MM.1S (cell line): ENCODE data around the gene PADI6.

Experiments
- DNase-seq: peaks from one replicate; pipeline ENCODE4 v3.0.0-alpha.2; 2015
- H2AFZ ChIP-seq: fragments of 300-600 bp; sonication (generic); 2 replicates; pipeline ENCODE4 v1.6.0; 2016; ENCODE audit warnings: antibody characterized with exemption, low read length
- H3F3A ChIP-seq: fragments of 300-600 bp; sonication (generic); 2 replicates; pipeline ENCODE4 v1.6.1; 2016; ENCODE audit warnings: mild to moderate bottlenecking, antibody characterized with exemption, low read length, moderate library complexity, mixed read lengths; ENCODE audit not compliant: insufficient read depth
- H3K27ac ChIP-seq: fragments of 300-600 bp; sonication (generic); 2 replicates; pipeline ENCODE4 v1.5.1; 2016; ENCODE audit warnings: mild to moderate bottlenecking, low read length
- H3K27me3 ChIP-seq: fragments of 300-600 bp; sonication (generic); replicated peaks from 2 replicates; pipeline ENCODE4 v1.6.0; 2016; ENCODE audit warnings: low read length; ENCODE audit not compliant: insufficient read depth
- H3K36me3 ChIP-seq: fragments of 300-600 bp; sonication (generic); replicated peaks from 2 replicates; pipeline ENCODE4 v1.6.1; 2016; ENCODE audit warnings: mild to moderate bottlenecking, low read length, mixed read lengths; ENCODE audit not compliant: insufficient read depth
- H3K4me1 ChIP-seq: fragments of 300-600 bp; sonication (generic); 2 replicates; pipeline ENCODE4 v1.6.1; 2016; ENCODE audit warnings: low read length, mixed read lengths
- H3K4me2 ChIP-seq: fragments of 300-600 bp; sonication (generic); 2 replicates; pipeline ENCODE4 v1.6.0; 2016; ENCODE audit warnings: low read depth, low read length
- H3K4me3 ChIP-seq: fragments of 300-600 bp; sonication (generic); 2 replicates; pipeline ENCODE4 v1.5.1; 2016; ENCODE audit warnings: low read length, mixed read lengths
- H3K79me2 ChIP-seq: fragments of 300-600 bp; sonication (generic); 2 replicates; pipeline ENCODE4 v1.6.1; 2016; ENCODE audit warnings: mixed run types, low read length, mixed read lengths
- H3K9ac ChIP-seq: fragments of 300-600 bp; sonication (generic); 2 replicates; pipeline ENCODE4 v1.6.1; 2016; ENCODE audit warnings: low read length, mixed read lengths
- H3K9me2 ChIP-seq: fragments of 300-600 bp; sonication (generic); replicated peaks from 2 replicates; pipeline ENCODE4 v1.6.1; 2016; ENCODE audit warnings: mild to moderate bottlenecking, low read length, mixed read lengths; ENCODE audit not compliant: insufficient read depth
- H3K9me3 ChIP-seq: fragments of 300-600 bp; sonication (generic); replicated peaks from 2 replicates; pipeline ENCODE4 v1.6.1; 2016; ENCODE audit warnings: mild to moderate bottlenecking, low read length, mixed read lengths; ENCODE audit not compliant: insufficient read depth
- H4K20me1 ChIP-seq: fragments of 300-600 bp; sonication (generic); 2 replicates; pipeline ENCODE4 v1.6.1; 2016; ENCODE audit warnings: mild to moderate bottlenecking, low read length, moderate library complexity, mixed read lengths; ENCODE audit not compliant: insufficient read depth
- CTCF ChIP-seq: fragments of 300-600 bp; sonication (generic); IDR thresholded peaks from 2 replicates; pipeline ENCODE4 v1.5.1; 2016; ENCODE audit warnings: antibody characterized with exemption, low read length, mixed read lengths
- EZH2 ChIP-seq: fragments of 300-600 bp; sonication (generic); optimal IDR thresholded peaks from 2 replicates; pipeline ENCODE3; 2017; ENCODE audit warnings: low read depth, mild to moderate bottlenecking, antibody characterized with exemption, low read length, mixed read lengths
- EZH2phosphoT487 ChIP-seq: fragments of 300-600 bp; sonication (generic); IDR thresholded peaks from 2 replicates; pipeline ENCODE4 v1.6.1; 2018; ENCODE audit warnings: antibody characterized with exemption, low read length

Gene PADI6

GRCh38 chr1:17372955-17373354, 959 bp downstream of the PADI6 start:
- no peak overlapping the region for H3K4me3 ChIP-seq
- no peak overlapping the region for H3K9ac ChIP-seq
- no peak overlapping the region for H3K27ac ChIP-seq
- no peak for DNase-seq
- H3K9me2 ChIP-seq: no peaks in the 10 kb centered on the region
- H3F3A ChIP-seq: no peaks in the 10 kb centered on the region
- H3K9me3 ChIP-seq: no peaks in the 10 kb centered on the region
- no peaks in the 10 kb centered on the region for H4K20me1 ChIP-seq
- no peaks in the 10 kb centered on the region for H3K4me1 ChIP-seq
- no peaks in the 10 kb centered on the region for H3K79me2 ChIP-seq
- no peak for TF ChIP-seq EZH2
- no peak for TF ChIP-seq EZH2phosphoT487
- no peak for TF ChIP-seq CTCF
- no peak overlapping the region for H3K4me2 ChIP-seq
- H3K36me3 ChIP-seq: no peaks in the 10 kb centered on the region
- peaks cover 94% of the 10 kb centered on the region for H3K27me3 ChIP-seq
- no peak overlapping the region for H2AFZ ChIP-seq

GRCh38 chr1:17375651-17376050, 3.7 kb downstream of the PADI6 start:
- no peaks in the 10 kb centered on the region for H3K36me3 ChIP-seq
- no peak overlapping the region for H2AFZ ChIP-seq
- TF ChIP-seq EZH2 (no peak), CTCF (no peak), EZH2phosphoT487 (no peak)
- no peak for DNase-seq
- H3K4me2 ChIP-seq: no peak overlapping the region
- H3K4me1 ChIP-seq: no peaks in the 10 kb centered on the region
- H3K27ac ChIP-seq: no peak overlapping the region
- no peak overlapping the region for H3K9ac ChIP-seq
- no peaks in the 10 kb centered on the region for H3F3A ChIP-seq
- peaks cover 89% of the 10 kb centered on the region for H3K27me3 ChIP-seq
- no peaks in the 10 kb centered on the region for H3K9me3 ChIP-seq
- no peaks in the 10 kb centered on the region for H3K9me2 ChIP-seq
- no peaks in the 10 kb centered on the region for H4K20me1 ChIP-seq
- H3K79me2 ChIP-seq: no peaks in the 10 kb centered on the region
- no peak overlapping the region for H3K4me3 ChIP-seq

GRCh38 chr1:17377325-17377953, 5.4 kb downstream of the PADI6 start:
- H3F3A ChIP-seq: no peaks in the 10 kb centered on the region
- no peaks in the 10 kb centered on the region for H3K9me2 ChIP-seq
- H3K4me2 ChIP-seq: no peak overlapping the region
- no peak overlapping the region for H3K4me3 ChIP-seq
- no peaks in the 10 kb centered on the region for H3K79me2 ChIP-seq
- no peak for DNase-seq
- TF ChIP-seq EZH2 (no peak), EZH2phosphoT487 (no peak), CTCF (no peak)
- H3K27ac ChIP-seq: no peak overlapping the region
- no peaks in the 10 kb centered on the region for H3K9me3 ChIP-seq
- peaks cover 89% of the 10 kb centered on the region for H3K27me3 ChIP-seq
- no peak overlapping the region for H2AFZ ChIP-seq
- H3K9ac ChIP-seq: no peak overlapping the region
- no peaks in the 10 kb centered on the region for H3K4me1 ChIP-seq
- no peaks in the 10 kb centered on the region for H3K36me3 ChIP-seq
- no peaks in the 10 kb centered on the region for H4K20me1 ChIP-seq
